Naive B cell (primary cell): ENCODE data around the gene SLC20A1. TPM values are rescaled to one million over a fixed set of nuclear protein-coding genes. Genes with fewer than 3 reads are reported as not detected.
A peak's percentile ranks its signal among the peaks of the same experiment; 100 is the strongest.

Experiments used
- ATAC-seq, 2 donors: fragments of 150-1000 bp; cut with Tn5 transposase; 2 replicates each; pipeline ENCODE4 v1.10.0; 2021; ENCODE audit warnings: low read depth in 2 of 2, mild to moderate bottlenecking in 2 of 2, moderate library complexity in 2 of 2
- DNase-seq: peaks from one replicate; pipeline ENCODE4 v3.0.0; 2022
- H3K27ac Mint-ChIP-seq, 6 donors: one replicate each; pipeline ENCODE4 v1.8.0; 2020 to 2022; ENCODE audit warnings: mild to moderate bottlenecking in 6 of 6, mixed read lengths in 6 of 6, moderate library complexity in 5 of 6, inconsistent platforms in 2 of 6
- H3K27me3 Mint-ChIP-seq, 3 donors: one replicate each; pipeline ENCODE4 v1.8.0; 2021 to 2022; ENCODE audit warnings: mixed read lengths in 3 of 3, mild to moderate bottlenecking in 1 of 3
- H3K36me3 Mint-ChIP-seq, 2 donors: one replicate each; pipeline ENCODE4 v1.8.0; 2020 to 2022; ENCODE audit warnings: mixed read lengths in 2 of 2, inconsistent platforms in 1 of 2, mild to moderate bottlenecking in 1 of 2
- H3K4me1 Mint-ChIP-seq, 3 donors: one replicate each; pipeline ENCODE4 v1.8.0; 2020 to 2022; ENCODE audit warnings: mixed read lengths in 3 of 3, inconsistent platforms in 1 of 3, mild to moderate bottlenecking in 1 of 3, moderate library complexity in 1 of 3
- H3K4me3 Mint-ChIP-seq, 8 donors: one replicate each; pipeline ENCODE4 v1.8.0; 2020 to 2022; ENCODE audit warnings: mild to moderate bottlenecking in 8 of 8, mixed read lengths in 8 of 8, moderate library complexity in 8 of 8, inconsistent platforms in 2 of 8
- H3K9me3 Mint-ChIP-seq, 7 donors: one replicate each; pipeline ENCODE4 v1.8.0; 2020 to 2022; ENCODE audit warnings: mixed read lengths in 7 of 7, mild to moderate bottlenecking in 5 of 7, inconsistent platforms in 2 of 7, moderate library complexity in 1 of 7
- polyA plus RNA-seq, 6 donors: library from polyadenylated mRNA; unstranded; fragments of 300-500 nt; fragmentation: Illumina TruSeq; gene quantifications; one replicate each; pipeline ENCODE4 v1.2.3, GENCODE V29; 2021; ENCODE audit warnings: low read depth in 6 of 6

The SLC20A1 gene
- polyA plus RNA-seq, 6 donors from 2014 or later = 6.5 to 19.3 (median 13.1) TPM

GRCh38 chr2:112685271-112685884 lies 39.6 kb downstream of the SLC20A1 start:
- H3K4me3 Mint-ChIP-seq = no peak overlapping the region
- H3K27me3 Mint-ChIP-seq = no peaks in the 10 kb centered on the region
- no peak for ATAC-seq
- H3K9me3 Mint-ChIP-seq = no peaks in the 10 kb centered on the region
- DNase-seq = no peak
- no peaks in the 10 kb centered on the region for H3K36me3 Mint-ChIP-seq
- H3K4me1 Mint-ChIP-seq = peaks cover 0 to 15% (median 6%) of the 10 kb centered on the region in 3 donors
- H3K27ac Mint-ChIP-seq = peak overlapping the region in 1 of 6 donors; percentile 25

- Mint-ChIP-seq H3K4me3 (peak overlapping the region in 1 of 8 donors; percentile 40), H3K9me3 (no peaks in the 10 kb centered on the region), H3K4me1 (peaks cover 0 to 27% (median 15%) of the 10 kb centered on the region in 3 donors)
These were observed 40.8 kb downstream of the SLC20A1 start for GRCh38 chr2:112686348-112687217.

GRCh38 chr2:112687522-112687921 lies 41.8 kb downstream of the SLC20A1 start:
- ATAC-seq = no peak
- H3K27me3 Mint-ChIP-seq = peaks cover 0 to under 1% (median 0%) of the 10 kb centered on the region in 3 donors
- peaks cover 0 to 31% (median 20%) of the 10 kb centered on the region in 3 donors for H3K4me1 Mint-ChIP-seq
- no peak for DNase-seq
- no peak overlapping the region for H3K27ac Mint-ChIP-seq
- no peaks in the 10 kb centered on the region for H3K36me3 Mint-ChIP-seq
- no peak overlapping the region for H3K4me3 Mint-ChIP-seq
- no peaks in the 10 kb centered on the region for H3K9me3 Mint-ChIP-seq

More at GRCh38 chr2:112686348-112687217, 40.8 kb downstream of the SLC20A1 start:
- Mint-ChIP-seq H3K27me3 (no peaks in the 10 kb centered on the region), H3K36me3 (no peaks in the 10 kb centered on the region), H3K27ac (peak overlapping the region in 2 of 6 donors; percentile 26 to 50)
- ATAC-seq = peak; percentile 43 to 52
- no peak for DNase-seq

DNA sequence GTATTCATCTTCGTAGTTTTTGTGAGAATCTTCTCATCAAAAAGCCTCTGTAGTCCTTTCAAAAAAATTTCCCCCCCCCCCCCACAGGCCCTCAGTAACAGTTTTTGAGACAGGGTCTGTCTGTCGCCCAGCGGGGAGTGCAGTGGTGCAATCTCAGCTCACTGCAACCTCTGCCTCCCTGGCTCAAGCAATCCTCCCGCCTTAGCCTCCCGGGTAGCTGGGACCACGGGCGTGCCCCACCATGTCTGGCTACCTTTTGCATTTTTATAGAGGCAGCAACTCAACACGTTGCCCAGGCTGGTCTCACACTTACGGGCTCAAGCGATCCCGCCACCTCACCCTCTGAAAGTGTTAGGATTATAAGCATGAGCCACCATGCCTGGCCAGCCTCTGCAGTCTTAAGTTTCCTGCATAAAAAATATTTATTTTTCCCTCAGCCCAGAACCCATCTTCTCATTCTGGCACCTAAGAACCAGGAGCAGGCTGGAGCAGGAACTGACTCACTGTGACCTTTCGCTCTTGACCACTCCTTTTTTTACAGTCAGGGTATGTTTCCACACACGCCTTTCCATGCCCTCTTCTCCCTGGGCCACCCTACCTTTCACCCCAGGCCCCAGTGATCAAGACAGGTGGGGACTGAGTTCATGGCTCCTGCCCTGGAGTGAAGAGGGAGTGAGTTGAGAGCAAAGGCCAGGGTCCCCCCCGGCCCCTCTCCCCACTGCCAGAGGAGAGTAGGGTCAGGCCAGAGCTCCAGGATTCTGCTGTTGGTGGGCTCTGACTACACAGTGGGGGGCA lies 42.5 kb downstream of the SLC20A1 start:
- H3K36me3 Mint-ChIP-seq = no peaks in the 10 kb centered on the region
- DNase-seq = no peak
- H3K27me3 Mint-ChIP-seq = peaks cover 0 to 8% (median 0%) of the 10 kb centered on the region in 3 donors
- H3K9me3 Mint-ChIP-seq = no peaks in the 10 kb centered on the region
- peaks cover 4 to 33% (median 26%) of the 10 kb centered on the region in 3 donors for H3K4me1 Mint-ChIP-seq
- no peak for ATAC-seq
- no peak overlapping the region for H3K4me3 Mint-ChIP-seq
- H3K27ac Mint-ChIP-seq = peak overlapping the region in 1 of 6 donors; percentile 36

DNA sequence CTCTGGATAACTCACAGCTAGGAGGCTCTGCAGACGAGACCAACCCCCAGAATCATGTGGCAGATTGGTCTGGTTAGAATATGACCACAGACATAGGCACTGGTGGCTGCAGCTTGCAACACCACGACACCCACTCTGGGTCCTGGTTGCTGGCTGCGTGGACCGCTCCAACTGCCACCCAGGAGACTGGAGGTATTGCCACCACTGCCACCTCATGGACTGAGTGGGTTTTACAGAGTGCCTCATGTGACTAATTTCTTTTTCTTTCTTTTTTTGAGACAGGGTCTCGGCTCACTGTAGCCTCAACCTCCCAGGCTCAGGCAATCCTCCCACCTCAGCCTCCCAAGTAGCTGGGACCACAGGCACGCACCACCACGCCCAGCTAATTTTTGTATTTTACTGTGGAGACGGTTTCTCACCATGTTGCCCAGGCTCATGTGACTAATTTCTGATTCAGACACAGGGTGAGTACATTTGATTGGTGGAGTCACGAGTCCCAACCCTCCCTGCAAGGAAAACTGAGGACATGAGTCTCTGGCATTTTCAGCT lies 45.2 kb downstream of the SLC20A1 start:
- DNase-seq (peak; percentile 46), ATAC-seq (peak; percentile 90 to 93)
- Mint-ChIP-seq H3K9me3 (no peaks in the 10 kb centered on the region), H3K4me1 (peaks cover 4 to 27% (median 19%) of the 10 kb centered on the region in 3 donors), H3K36me3 (no peaks in the 10 kb centered on the region), H3K27ac (peak overlapping the region in 3 of 6 donors; percentile 54 to 70 (median 65)), H3K4me3 (peak overlapping the region in 3 of 8 donors; percentile 40 to 61 (median 47)), H3K27me3 (peaks cover 0 to 8% (median 0%) of the 10 kb centered on the region in 3 donors)

- Mint-ChIP-seq H3K36me3 (no peaks in the 10 kb centered on the region), H3K27me3 (peaks cover 0 to 8% (median 0%) of the 10 kb centered on the region in 3 donors), H3K27ac (peak overlapping the region in 2 of 6 donors; percentile 21 to 58), H3K9me3 (no peaks in the 10 kb centered on the region), H3K4me3 (no peak overlapping the region), H3K4me1 (peaks cover 4 to 21% (median 19%) of the 10 kb centered on the region in 3 donors)
- DNase-seq (no peak), ATAC-seq (no peak)
These were observed 46.1 kb downstream of the SLC20A1 start for GRCh38 chr2:112691881-112692281.

- Mint-ChIP-seq H3K4me1 (peaks cover 4 to 21% (median 19%) of the 10 kb centered on the region in 3 donors), H3K27ac (no peak overlapping the region), H3K9me3 (no peaks in the 10 kb centered on the region), H3K27me3 (peaks cover 0 to 8% (median 0%) of the 10 kb centered on the region in 3 donors), H3K36me3 (no peaks in the 10 kb centered on the region), H3K4me3 (no peak overlapping the region)
- DNase-seq = no peak
- no peak for ATAC-seq
These were observed 46.8 kb downstream of the SLC20A1 start for GRCh38 chr2:112692495-112692911.

DNA sequence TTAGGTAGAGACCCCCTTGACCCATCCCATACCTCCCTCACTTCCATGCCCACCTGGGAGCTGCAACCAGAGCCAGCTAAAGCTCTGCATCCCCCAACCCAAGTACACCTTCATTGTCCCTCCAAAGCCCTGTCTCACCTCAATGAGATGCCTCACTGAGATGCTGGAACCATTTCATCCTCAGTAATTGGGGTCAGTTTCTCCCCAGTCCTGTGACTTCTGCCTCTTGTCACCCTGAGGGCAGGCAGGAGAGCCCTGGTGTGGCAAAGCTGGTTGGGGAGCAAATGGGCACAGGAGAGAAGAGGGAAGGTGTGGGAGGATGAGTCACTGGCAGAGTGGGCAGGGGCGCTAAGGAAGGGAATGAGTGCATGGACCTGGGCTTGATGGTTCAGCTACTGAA lies 47.2 kb downstream of the SLC20A1 start:
- no peaks in the 10 kb centered on the region for H3K9me3 Mint-ChIP-seq
- ATAC-seq = no peak
- peaks cover 0 to 8% (median 0%) of the 10 kb centered on the region in 3 donors for H3K27me3 Mint-ChIP-seq
- H3K4me3 Mint-ChIP-seq = no peak overlapping the region
- H3K27ac Mint-ChIP-seq = no peak overlapping the region
- no peaks in the 10 kb centered on the region for H3K36me3 Mint-ChIP-seq
- peaks cover 4 to 21% (median 19%) of the 10 kb centered on the region in 3 donors for H3K4me1 Mint-ChIP-seq
- no peak for DNase-seq

GRCh38 chr2:112693596-112693995 lies 47.9 kb downstream of the SLC20A1 start:
- H3K27me3 Mint-ChIP-seq = peaks cover 0 to 8% (median 0%) of the 10 kb centered on the region in 3 donors
- DNase-seq (no peak), ATAC-seq (no peak)
- H3K9me3 Mint-ChIP-seq = no peaks in the 10 kb centered on the region
- no peaks in the 10 kb centered on the region for H3K36me3 Mint-ChIP-seq
- no peak overlapping the region for H3K4me3 Mint-ChIP-seq
- peak overlapping the region in 1 of 6 donors; percentile 57 for H3K27ac Mint-ChIP-seq
- H3K4me1 Mint-ChIP-seq = peaks cover 4 to 22% (median 19%) of the 10 kb centered on the region in 3 donors

DNA sequence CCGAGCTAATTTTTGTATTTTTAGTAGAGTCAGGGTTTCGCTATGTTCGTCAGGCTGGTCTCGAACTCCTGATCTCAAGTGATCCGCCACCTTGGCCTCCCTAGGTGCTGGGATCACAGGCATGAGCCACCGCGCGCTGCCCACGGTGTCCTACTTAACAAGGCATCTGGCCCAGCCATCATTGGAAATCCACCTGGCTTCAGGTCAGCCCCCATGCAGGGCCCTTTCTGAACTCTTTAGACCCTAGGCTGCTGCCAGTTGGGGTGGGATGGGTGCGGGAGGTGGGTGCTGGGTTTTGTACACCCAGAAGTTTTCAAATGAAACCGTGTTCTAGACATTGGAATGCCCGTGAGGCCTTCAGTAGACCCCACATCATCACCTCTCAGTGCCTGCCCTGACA lies 48.4 kb downstream of the SLC20A1 start:
- peaks cover 9 to 28% (median 25%) of the 10 kb centered on the region in 3 donors for H3K4me1 Mint-ChIP-seq
- H3K4me3 Mint-ChIP-seq = no peak overlapping the region
- H3K27me3 Mint-ChIP-seq = peaks cover 0 to 8% (median 0%) of the 10 kb centered on the region in 3 donors
- H3K9me3 Mint-ChIP-seq = no peaks in the 10 kb centered on the region
- ATAC-seq = no peak
- no peaks in the 10 kb centered on the region for H3K36me3 Mint-ChIP-seq
- no peak for DNase-seq
- H3K27ac Mint-ChIP-seq = no peak overlapping the region

DNA sequence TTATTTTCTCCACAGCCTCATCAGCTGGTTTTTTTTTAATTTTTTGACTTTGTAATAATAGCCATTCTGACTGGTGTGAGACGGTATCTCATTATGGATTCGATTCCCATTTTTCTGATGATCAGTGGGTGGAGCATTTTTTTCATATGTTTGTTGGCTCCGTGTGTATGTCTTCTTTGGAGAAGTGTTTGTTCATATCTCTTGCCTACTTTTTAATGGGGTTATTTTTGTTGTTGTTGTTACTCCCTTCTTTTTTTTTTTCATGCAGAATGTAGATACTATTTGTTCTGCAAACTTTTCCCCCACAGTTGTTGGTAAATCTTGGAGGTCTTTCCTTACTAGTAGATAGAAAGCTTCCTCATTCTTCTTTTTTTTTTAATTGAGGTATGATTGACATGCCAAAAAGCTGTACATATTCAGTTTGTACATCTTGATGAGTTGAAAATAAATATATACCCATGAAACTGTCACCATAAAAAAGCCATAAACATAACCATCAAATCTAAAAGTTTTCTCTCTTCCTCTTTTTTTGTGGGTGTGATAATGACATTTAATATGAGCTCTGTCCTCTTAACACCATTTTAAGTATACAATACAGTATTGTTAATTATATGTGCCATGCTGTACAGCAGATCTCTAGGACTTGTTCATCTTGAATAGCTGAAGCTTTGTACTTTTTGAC lies 53.2 kb downstream of the SLC20A1 start:
- Mint-ChIP-seq H3K4me1 (peaks cover 32 to 45% (median 40%) of the 10 kb centered on the region in 3 donors), H3K27ac (peak overlapping the region; percentile 40 to 94 (median 89)), H3K36me3 (no peaks in the 10 kb centered on the region), H3K4me3 (peak overlapping the region in 2 of 8 donors; percentile 66 to 76), H3K27me3 (no peaks in the 10 kb centered on the region), H3K9me3 (no peaks in the 10 kb centered on the region)
- ATAC-seq = peak in 1 of 2 donors; percentile 15
- no peak for DNase-seq

DNA sequence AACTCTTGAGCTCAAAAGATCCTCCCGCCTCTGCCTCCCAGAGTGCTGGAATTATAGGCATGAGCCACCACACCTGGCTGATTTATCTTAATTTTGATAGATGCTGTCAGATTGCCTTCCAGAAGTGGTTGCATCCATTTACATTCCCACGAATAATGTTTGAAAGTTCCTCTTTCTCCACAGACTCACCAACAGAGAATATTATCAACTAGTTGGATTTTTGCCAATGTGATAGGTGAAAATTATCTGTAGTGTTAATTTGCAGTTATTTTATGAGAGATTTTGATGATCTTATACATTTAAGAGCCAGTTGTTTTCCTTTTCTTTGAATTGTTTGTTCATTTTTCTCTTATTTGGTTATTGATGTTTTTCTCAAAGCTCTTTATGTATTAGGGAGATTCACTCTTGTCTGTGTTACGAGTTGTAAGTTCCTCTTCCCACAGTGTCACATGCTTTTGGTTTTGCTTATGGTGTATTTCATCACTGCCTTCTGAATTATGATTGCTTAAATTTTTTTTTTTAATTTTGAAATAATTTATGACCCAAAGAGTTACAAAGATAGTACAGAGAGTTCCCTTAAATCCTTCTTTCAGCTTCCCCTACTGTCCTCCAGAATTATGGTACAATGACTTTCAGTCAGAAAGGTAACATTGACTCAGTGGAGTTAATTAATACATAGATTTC lies 54.4 kb downstream of the SLC20A1 start:
- Mint-ChIP-seq H3K36me3 (no peaks in the 10 kb centered on the region), H3K27ac (peak overlapping the region; percentile 64 to 94 (median 85)), H3K4me1 (peaks cover 32 to 45% (median 40%) of the 10 kb centered on the region in 3 donors), H3K27me3 (no peaks in the 10 kb centered on the region), H3K4me3 (peak overlapping the region in 6 of 8 donors; percentile 24 to 84 (median 51)), H3K9me3 (no peaks in the 10 kb centered on the region)
- DNase-seq = peak; percentile 45
- peak; percentile 89 to 91 for ATAC-seq
